Uterus (tissue), 2 donors: ENCODE results near the gene PGAP2.
"Not testable (repeated sequence)": the region's sequence is repeated elsewhere in the genome, so short reads cannot be mapped to it uniquely, and the experiment has no call there.

Experiments
- POLR2A ChIP-seq, 2 donors: fragments of 450-650 bp; IDR thresholded peaks; one replicate each; pipeline ENCODE4 v1.6.1; 2016; ENCODE audit warnings: antibody characterized with exemption in 2 of 2, mild to moderate bottlenecking in 1 of 2, moderate library complexity in 1 of 2
- TF ChIP-seq, protein P1 (sequence below), 4 experiments: fragments of 200-600 bp in 2 of 4; fragments of 450-650 bp in 2 of 4; sonication (generic) in 2 of 4; IDR thresholded peaks; one replicate each; pipeline ENCODE4 v1.5.1; 2016 to 2019; ENCODE audit warnings: antibody characterized with exemption in 4 of 4, mild to moderate bottlenecking in 2 of 4, moderate library complexity in 1 of 4

DNA sequence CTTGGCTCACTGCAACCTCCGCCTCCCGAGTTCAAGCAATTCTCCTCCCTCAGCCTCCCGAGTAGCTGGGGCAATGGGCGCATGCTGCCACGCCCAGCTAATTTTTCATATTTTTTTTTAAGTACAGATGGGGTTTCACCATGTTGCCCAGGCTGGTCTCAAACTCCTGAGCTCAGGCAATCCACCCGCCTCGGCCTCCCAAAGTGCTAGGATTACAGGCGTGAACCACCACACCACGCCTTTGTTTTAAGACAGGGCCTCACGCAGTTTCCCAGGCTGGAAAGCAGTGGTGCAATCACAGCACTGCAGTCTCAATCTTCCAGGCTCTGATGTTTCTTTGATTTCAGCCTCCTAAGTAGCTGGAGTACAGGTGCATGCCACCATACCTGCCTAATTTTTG lies 14.0 kb upstream of the PGAP2 start:
- TF ChIP-seq, protein P1, sequence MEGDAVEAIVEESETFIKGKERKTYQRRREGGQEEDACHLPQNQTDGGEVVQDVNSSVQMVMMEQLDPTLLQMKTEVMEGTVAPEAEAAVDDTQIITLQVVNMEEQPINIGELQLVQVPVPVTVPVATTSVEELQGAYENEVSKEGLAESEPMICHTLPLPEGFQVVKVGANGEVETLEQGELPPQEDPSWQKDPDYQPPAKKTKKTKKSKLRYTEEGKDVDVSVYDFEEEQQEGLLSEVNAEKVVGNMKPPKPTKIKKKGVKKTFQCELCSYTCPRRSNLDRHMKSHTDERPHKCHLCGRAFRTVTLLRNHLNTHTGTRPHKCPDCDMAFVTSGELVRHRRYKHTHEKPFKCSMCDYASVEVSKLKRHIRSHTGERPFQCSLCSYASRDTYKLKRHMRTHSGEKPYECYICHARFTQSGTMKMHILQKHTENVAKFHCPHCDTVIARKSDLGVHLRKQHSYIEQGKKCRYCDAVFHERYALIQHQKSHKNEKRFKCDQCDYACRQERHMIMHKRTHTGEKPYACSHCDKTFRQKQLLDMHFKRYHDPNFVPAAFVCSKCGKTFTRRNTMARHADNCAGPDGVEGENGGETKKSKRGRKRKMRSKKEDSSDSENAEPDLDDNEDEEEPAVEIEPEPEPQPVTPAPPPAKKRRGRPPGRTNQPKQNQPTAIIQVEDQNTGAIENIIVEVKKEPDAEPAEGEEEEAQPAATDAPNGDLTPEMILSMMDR (IDR thresholded peaks at IDR 0.05) = not testable (repeated sequence)
- not testable (repeated sequence) for TF ChIP-seq POLR2A (IDR thresholded peaks at IDR 0.05)
